Psoas muscle (tissue), 8 donors: ENCODE results near the gene ULK1. TPM values are rescaled to one million over a fixed set of nuclear protein-coding genes. Genes with fewer than 3 reads are reported as not detected.

ENCODE experiments used
- ATAC-seq, 4 donors: fragments of 200-7000 bp; cut with Tn5 transposase; one replicate each; pipeline ENCODE4 v1.9.1; 2020; ENCODE audit warnings: moderate library complexity in 3 of 4, mild to moderate bottlenecking in 2 of 4
- DNase-seq, 2 donors: peaks; one replicate each; pipeline ENCODE4 v3.0.0-alpha.2; 2020
- H3K27ac ChIP-seq: fragments of 200-600 bp; one replicate; pipeline ENCODE4 v1.8.0; 2022
- H3K27me3 ChIP-seq, 3 donors: fragments of 200-600 bp in 1 of 3; one replicate each; pipeline versions ENCODE4 v1.6.1 to v1.8.0; 2013 to 2022; ENCODE audit warnings: low read length in 2 of 3, mild to moderate bottlenecking in 2 of 3, moderate library complexity in 1 of 3; ENCODE audit not compliant: insufficient read depth in 3 of 3
- H3K36me3 ChIP-seq, 2 donors: fragments of 200-600 bp in 1 of 2; one replicate each; pipeline versions ENCODE4 v1.6.1 to v1.8.0; 2013 to 2022; ENCODE audit warnings: low read depth in 1 of 2, mild to moderate bottlenecking in 1 of 2, moderate library complexity in 1 of 2; ENCODE audit not compliant: insufficient read depth in 1 of 2
- H3K4me1 ChIP-seq: fragments of 200-600 bp; one replicate; pipeline ENCODE4 v1.8.0; 2022
- H3K4me3 ChIP-seq: fragments of 200-600 bp; one replicate; pipeline ENCODE4 v1.8.0; 2022; ENCODE audit warnings: mild to moderate bottlenecking
- H3K9me3 ChIP-seq: fragments of 200-600 bp; one replicate; pipeline ENCODE4 v1.8.0; 2022
- WGBS, 3 donors: extraction: QIAGEN DNeasy Blood & Tissue Kit; methylation state at CpG; one replicate each; pipeline versions ENCODE4 v1.1.6 to v1.1.7; 2013; 5-methylcytosine and 5-hydroxymethylcytosine counted together
- intact Hi-C, 2 donors: fragments of 100-400 bp; cut with DNase I; formaldehyde crosslinking; loops; one replicate each; pipeline versions ENCODE4 v1.11.0 to v1.14.2; 2022
- polyA plus RNA-seq, 3 donors: library from polyadenylated mRNA; stranded (reverse); fragments of 200-250 nt; gene quantifications; one replicate each; pipeline ENCODE4 v1.2.3, GENCODE V29; 2013
- total RNA-seq, 4 donors: library from RNA; stranded (reverse); fragmentation: NEBNext Ultra II Directional in 2 of 4; extraction: Animal tissue kit (Norgen Biotek cat#: 25700) in 2 of 4; gene quantifications; one replicate each; pipeline versions ENCODE4 v1.2.1 to v1.2.4, GENCODE V29; 2021 to 2023
- TF ChIP-seq, protein P1 (sequence below): fragments of 200-600 bp; IDR thresholded peaks from one replicate; pipeline ENCODE4 v1.8.0; 2022; ENCODE audit warnings: antibody characterized with exemption
- donor health status: healthy with polysubstance abuse.
- donor health status: DM: no; HTN: no; CAD: no; lungs with moderate emphysema.
- donor health status: Bipolar disorder and iron deficiency.
- donor health status: healthy.
- donor health status: DM: yes; HTN: yes; CAD: no.
- donor health status: DM: no; HTN: no; CAD: no.
- donor health status: DM: no; HTN: no; CAD: no.
- donor health status: DM: yes; HTN: yes; CAD: no.

The ULK1 gene
- total and polyA plus RNA-seq, 7 donors, result 4.1 to 90.4 (median 58.0) TPM

GRCh38 chr12:131928711-131929580 lies 34.5 kb downstream of the ULK1 start, which contains the start of gene PUS1:
PUS1 (plus strand) TSS chr12:131929276; CDS start chr12:131929723, 447 bp downstream.
- DNase-seq, result peak; percentile 95 to 98

DNA sequence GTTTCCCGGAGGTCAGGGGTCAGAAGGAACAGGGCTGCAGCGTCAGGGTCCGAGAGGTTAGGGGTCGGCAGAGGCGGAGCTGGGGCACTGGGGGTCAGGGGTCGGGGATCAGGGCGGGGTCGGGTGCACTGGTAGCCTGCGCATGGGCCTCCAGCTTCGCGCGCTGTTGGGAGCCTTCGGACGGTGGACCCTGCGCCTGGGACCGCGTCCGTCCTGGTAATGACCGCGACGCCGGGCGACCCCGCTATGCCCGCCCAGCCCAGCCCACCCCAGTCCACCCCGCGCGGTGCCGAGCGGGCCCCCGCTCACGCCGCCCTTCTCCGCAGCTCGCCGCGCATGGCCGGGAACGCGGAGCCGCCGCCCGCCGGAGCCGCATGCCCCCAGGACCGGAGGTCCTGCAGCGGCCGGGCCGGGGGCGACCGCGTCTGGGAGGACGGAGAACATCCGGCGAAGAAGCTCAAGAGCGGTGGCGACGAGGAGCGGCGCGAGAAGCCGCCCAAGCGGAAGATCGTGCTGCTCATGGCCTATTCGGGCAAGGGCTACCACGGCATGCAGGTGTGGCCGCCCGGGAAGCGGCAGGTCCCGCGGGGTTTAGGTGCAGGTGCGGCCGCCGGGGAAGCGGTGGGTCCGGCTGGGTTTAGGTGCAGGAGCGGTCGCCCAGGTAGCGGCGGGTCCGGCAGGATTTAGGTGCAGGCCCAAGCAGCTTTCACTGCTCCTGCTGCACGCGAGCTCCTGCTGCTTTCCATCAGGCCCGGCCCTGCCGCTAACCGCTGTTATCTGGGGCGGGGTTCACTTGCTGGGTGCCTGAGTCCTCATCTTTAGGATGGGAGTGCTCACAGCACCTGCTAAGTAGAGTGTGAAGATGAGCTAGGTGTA lies 35.4 kb downstream of the ULK1 start:
- intact Hi-C loops, result loop anchor here in 1 of 2 donors (2.0 kb wide), 2 partner anchors 19 to 33 kb away; partner anchors contain the start of gene EP400
- peaks cover 5 to 40% of the 10 kb centered on the region in 2 donors for H3K36me3 ChIP-seq
- H3K27ac ChIP-seq, result peak overlapping the region; percentile 88
- H3K4me3 ChIP-seq, result peak overlapping the region; percentile 92
- peaks cover 8% of the 10 kb centered on the region for H3K4me1 ChIP-seq
- TF ChIP-seq, protein P1, sequence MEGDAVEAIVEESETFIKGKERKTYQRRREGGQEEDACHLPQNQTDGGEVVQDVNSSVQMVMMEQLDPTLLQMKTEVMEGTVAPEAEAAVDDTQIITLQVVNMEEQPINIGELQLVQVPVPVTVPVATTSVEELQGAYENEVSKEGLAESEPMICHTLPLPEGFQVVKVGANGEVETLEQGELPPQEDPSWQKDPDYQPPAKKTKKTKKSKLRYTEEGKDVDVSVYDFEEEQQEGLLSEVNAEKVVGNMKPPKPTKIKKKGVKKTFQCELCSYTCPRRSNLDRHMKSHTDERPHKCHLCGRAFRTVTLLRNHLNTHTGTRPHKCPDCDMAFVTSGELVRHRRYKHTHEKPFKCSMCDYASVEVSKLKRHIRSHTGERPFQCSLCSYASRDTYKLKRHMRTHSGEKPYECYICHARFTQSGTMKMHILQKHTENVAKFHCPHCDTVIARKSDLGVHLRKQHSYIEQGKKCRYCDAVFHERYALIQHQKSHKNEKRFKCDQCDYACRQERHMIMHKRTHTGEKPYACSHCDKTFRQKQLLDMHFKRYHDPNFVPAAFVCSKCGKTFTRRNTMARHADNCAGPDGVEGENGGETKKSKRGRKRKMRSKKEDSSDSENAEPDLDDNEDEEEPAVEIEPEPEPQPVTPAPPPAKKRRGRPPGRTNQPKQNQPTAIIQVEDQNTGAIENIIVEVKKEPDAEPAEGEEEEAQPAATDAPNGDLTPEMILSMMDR, result no peak
- ATAC-seq (peak in 3 of 4 donors; percentile 6 to 26 (median 18)), DNase-seq (peak in 1 of 2 donors; percentile 49)
- 1 to 2% (median 2%) methylated on average over 57 to 87 of the region's 87 CpGs for WGBS, 3 donors
- H3K27me3 ChIP-seq, result no peaks in the 10 kb centered on the region
- no peaks in the 10 kb centered on the region for H3K9me3 ChIP-seq

More at GRCh38 chr12:131928711-131929580, 34.5 kb downstream of the ULK1 start, which contains the start of gene PUS1:
- H3K9me3 ChIP-seq, result no peaks in the 10 kb centered on the region
- peaks cover 13% of the 10 kb centered on the region for H3K4me1 ChIP-seq
- peaks cover 3 to 31% of the 10 kb centered on the region in 2 donors for H3K36me3 ChIP-seq
- intact Hi-C loops, result loop anchor here in 1 of 2 donors (2.0 kb wide), 1 partner anchor 32 kb away; no protein-coding TSS in a partner anchor
- peak; percentile 93 to 94 (median 94) for ATAC-seq
- peak within 1 kb of the TSS; percentile 92 for H3K4me3 ChIP-seq
- H3K27me3 ChIP-seq, result no peaks in the 10 kb centered on the region
- TF ChIP-seq, protein P1, result no peak
- peak within 1 kb of the TSS; percentile 88 for H3K27ac ChIP-seq
- 0 to 1% (median 0%) methylated on average over 63 to 84 of the region's 84 CpGs for WGBS, 3 donors

GRCh38 chr12:131930510-131930909 lies 36.1 kb downstream of the ULK1 start:
- H3K27me3 ChIP-seq, result no peaks in the 10 kb centered on the region
- whole genome bisulfite sequencing, 3 donors, result 80 to 86% (median 82%) methylated on average over 9 of the region's 9 CpGs
- intact Hi-C loops, result loop anchor here in 1 of 2 donors (2.0 kb wide), 1 partner anchor 18 kb away; the partner anchor contains the start of gene EP400
- TF ChIP-seq, protein P1, result no peak
- no peak overlapping the region for H3K27ac ChIP-seq
- H3K36me3 ChIP-seq, result peaks cover 5 to 46% of the 10 kb centered on the region in 2 donors
- no peaks in the 10 kb centered on the region for H3K9me3 ChIP-seq
- H3K4me3 ChIP-seq, result peak overlapping the region; percentile 92
- no peak for ATAC-seq
- H3K4me1 ChIP-seq, result peaks cover 8% of the 10 kb centered on the region
- DNase-seq, result peak in 1 of 2 donors; percentile 12

- 93 to 94% (median 93%) methylated on average over 8 of the region's 8 CpGs for WGBS, 3 donors
- peaks cover 5 to 60% of the 10 kb centered on the region in 2 donors for H3K36me3 ChIP-seq
- DNase-seq, result peak in 1 of 2 donors; percentile 39
- TF ChIP-seq, protein P1, result no peak
- no peak overlapping the region for H3K4me3 ChIP-seq
- no peak for ATAC-seq
- intact Hi-C loops, result no loop called here
- no peak overlapping the region for H3K27ac ChIP-seq
- no peaks in the 10 kb centered on the region for H3K27me3 ChIP-seq
- no peaks in the 10 kb centered on the region for H3K9me3 ChIP-seq
- H3K4me1 ChIP-seq, result peaks cover 8% of the 10 kb centered on the region
Observed at GRCh38 chr12:131933387-131933786, 39.0 kb downstream of the ULK1 start.
